WTC11 (cell line): ENCODE measurements around the gene CD2AP. TPM values are rescaled to one million over a fixed set of nuclear protein-coding genes. Genes with fewer than 3 reads are reported as not detected.

Source experiments
- ATAC-seq: fragments of 200-7000 bp; cut with Tn5 transposase; 2 replicates; pipeline ENCODE4 v1.10.0; 2021; ENCODE audit warnings: mild to moderate bottlenecking, moderate library complexity
- CTCF ChIA-PET: fragments of 300-600 bp; sonication (Branson Sonifier 250); formaldehyde crosslinking; loops from one replicate; lab custom pipeline; 2021; ENCODE audit warnings: antibody characterized with exemption; lab: Charles Lee
- POLR2A ChIA-PET: fragments of 350-600 bp; sonication (Branson Sonifier 250); formaldehyde crosslinking; loops from one replicate; lab custom pipeline; 2021; ENCODE audit warnings: antibody characterized with exemption; lab: Charles Lee
- DNase-seq: peaks from one replicate; pipeline ENCODE4 v3.0.0; 2021; ENCODE audit warnings: low spot score
- H3K27ac Mint-ChIP-seq: 2 replicates; pipeline ENCODE4 v1.8.0; 2021; ENCODE audit warnings: mixed read lengths
- H3K27me3 Mint-ChIP-seq: 2 replicates; pipeline ENCODE4 v1.8.0; 2021; ENCODE audit warnings: low read depth, mild to moderate bottlenecking, moderate library complexity, mixed read lengths
- H3K36me3 Mint-ChIP-seq: 2 replicates; pipeline ENCODE4 v1.8.0; 2021; ENCODE audit warnings: mixed read lengths
- H3K4me1 Mint-ChIP-seq: 2 replicates; pipeline ENCODE4 v1.8.0; 2022; ENCODE audit warnings: mixed read lengths
- H3K4me3 Mint-ChIP-seq: 2 replicates; pipeline ENCODE4 v1.8.0; 2021; ENCODE audit warnings: mild to moderate bottlenecking, moderate library complexity, mixed read lengths
- H3K9me3 Mint-ChIP-seq: 2 replicates; pipeline ENCODE4 v1.8.0; 2021; ENCODE audit warnings: mixed read lengths
- ATF1 ChIP-seq: sonication (generic); formaldehyde crosslinking; IDR thresholded peaks from 2 replicates; pipeline ENCODE4 v1.8.1; 2023; ENCODE audit warnings: mild to moderate bottlenecking, moderate library complexity, missing genetic modification reagents
- CBFB ChIP-seq: sonication (generic); formaldehyde crosslinking; IDR thresholded peaks from 2 replicates; pipeline ENCODE4 v1.8.1; 2022; ENCODE audit warnings: mild to moderate bottlenecking, low read depth, missing genetic modification reagents
- CDX4 ChIP-seq: fragments of 250-450 bp; sonication (Bioruptor Pico); IDR thresholded peaks from 2 replicates; pipeline ENCODE4 v1.9.0; 2021; ENCODE audit warnings: moderate library complexity, mild to moderate bottlenecking, inconsistent platforms, borderline replicate concordance
- FOXJ3 ChIP-seq: sonication (generic); formaldehyde crosslinking; IDR thresholded peaks from 2 replicates; pipeline ENCODE4 v1.9.0; 2021; ENCODE audit warnings: missing genetic modification reagents, mild to moderate bottlenecking, borderline replicate concordance
- FOXK1 ChIP-seq: sonication (generic); formaldehyde crosslinking; IDR thresholded peaks from 2 replicates; pipeline ENCODE4 v1.8.0; 2022; ENCODE audit warnings: mild to moderate bottlenecking, moderate library complexity, missing genetic modification reagents
- HMGXB4 ChIP-seq: sonication (generic); formaldehyde crosslinking; IDR thresholded peaks from 2 replicates; pipeline ENCODE4 v1.8.1; 2023; ENCODE audit warnings: mild to moderate bottlenecking, moderate library complexity, missing genetic modification reagents
- MLX ChIP-seq: sonication (generic); formaldehyde crosslinking; IDR thresholded peaks from 2 replicates; pipeline ENCODE4 v1.8.1; 2023; ENCODE audit warnings: mild to moderate bottlenecking, missing genetic modification reagents, moderate library complexity
- NFE2L1 ChIP-seq: sonication (generic); formaldehyde crosslinking; IDR thresholded peaks from 2 replicates; pipeline ENCODE4 v1.8.1; 2023; ENCODE audit warnings: missing genetic modification reagents
- NR3C1 ChIP-seq: sonication (generic); formaldehyde crosslinking; conservative IDR thresholded peaks from 2 replicates; pipeline ENCODE4 v1.8.1; 2023; ENCODE audit warnings: low read depth, mild to moderate bottlenecking, missing genetic modification reagents
- PREB ChIP-seq: sonication (generic); formaldehyde crosslinking; IDR thresholded peaks from 2 replicates; pipeline ENCODE4 v1.8.1; 2022; ENCODE audit warnings: mild to moderate bottlenecking, missing genetic modification reagents, moderate library complexity, borderline replicate concordance
- PRRX2 ChIP-seq: fragments of 250-450 bp; sonication (Bioruptor Pico); IDR thresholded peaks from 2 replicates; pipeline ENCODE4 v1.8.0; 2021; ENCODE audit warnings: mild to moderate bottlenecking
- SMAD4 ChIP-seq: sonication (generic); formaldehyde crosslinking; IDR thresholded peaks from 2 replicates; pipeline ENCODE4 v1.8.0; 2022; ENCODE audit warnings: mild to moderate bottlenecking, missing genetic modification reagents
- SP1 ChIP-seq: sonication (generic); formaldehyde crosslinking; conservative IDR thresholded peaks from 2 replicates; pipeline ENCODE4 v1.8.1; 2022; ENCODE audit warnings: missing genetic modification reagents
- TEAD4 ChIP-seq: sonication (generic); formaldehyde crosslinking; IDR thresholded peaks from 2 replicates; pipeline ENCODE4 v1.8.0; 2022; ENCODE audit warnings: mild to moderate bottlenecking, missing genetic modification reagents
- USF2 ChIP-seq: sonication (generic); formaldehyde crosslinking; IDR thresholded peaks from 2 replicates; pipeline ENCODE4 v1.8.1; 2023; ENCODE audit warnings: mild to moderate bottlenecking, missing genetic modification reagents, moderate library complexity
- ZBTB43 ChIP-seq: sonication (generic); formaldehyde crosslinking; IDR thresholded peaks from 2 replicates; pipeline ENCODE4 v1.8.1; 2023; ENCODE audit warnings: mild to moderate bottlenecking, missing genetic modification reagents
- ZNF263 ChIP-seq: sonication (generic); formaldehyde crosslinking; IDR thresholded peaks from 2 replicates; pipeline ENCODE4 v1.8.1; 2022; ENCODE audit warnings: low read depth, mild to moderate bottlenecking, moderate library complexity, missing genetic modification reagents
- ZNF396 ChIP-seq: fragments of 250-450 bp; sonication (Bioruptor Pico); IDR thresholded peaks from 2 replicates; pipeline ENCODE4 v1.8.0; 2021; ENCODE audit warnings: mild to moderate bottlenecking, moderate library complexity, borderline replicate concordance
- ZNF671 ChIP-seq: fragments of 250-450 bp; sonication (Bioruptor Pico); IDR thresholded peaks from 2 replicates; pipeline ENCODE4 v1.8.0; 2021; ENCODE audit warnings: mild to moderate bottlenecking
- total RNA-seq: library from RNA; stranded (reverse); gene quantifications from 3 replicates; pipeline ENCODE4 v1.2.3, GENCODE V29; 2021

Gene CD2AP
- total RNA-seq, 1 experiment from 2014 or later: 77.0 TPM

- ChIA-PET CTCF (no interaction called here), POLR2A (no interaction called here)
- Mint-ChIP-seq H3K4me1 (no peaks in the 10 kb centered on the region), H3K4me3 (no peak overlapping the region)
- DNase-seq: no peak
- TF ChIP-seq MLX (CRISPR knock-in tag) (no peak), PRRX2 (CRISPR knock-in tag) (no peak), SP1 (CRISPR knock-in tag) (no peak), SMAD4 (CRISPR knock-in tag) (no peak), ZBTB43 (CRISPR knock-in tag) (no peak), ZNF671 (CRISPR knock-in tag) (no peak)
- TF ChIP-seq, all 79 proteins: peak for 0
- Mint-ChIP-seq H3K27ac (no peak overlapping the region), H3K27me3 (no peaks in the 10 kb centered on the region), H3K9me3 (no peaks in the 10 kb centered on the region), H3K36me3 (peaks cover 40% of the 10 kb centered on the region)
- no peak for ATAC-seq
Measured at GRCh38 chr6:47603995-47604394, 126.4 kb downstream of the CD2AP start.

GRCh38 chr6:47621838-47622449 is 144.4 kb downstream of the CD2AP start:
- Mint-ChIP-seq H3K27ac (peak overlapping the region; percentile 83), H3K4me3 (no peak overlapping the region), H3K27me3 (no peaks in the 10 kb centered on the region), H3K4me1 (peaks cover 30% of the 10 kb centered on the region), H3K9me3 (peaks cover 31% of the 10 kb centered on the region), H3K36me3 (peaks cover 53% of the 10 kb centered on the region)
- DNase-seq: no peak
- ChIA-PET POLR2A (no interaction called here), CTCF (interaction anchor here (1.6 kb wide), 1 partner anchor 9 kb away, joined by 6 read pairs; no protein-coding TSS in a partner anchor)
- TF ChIP-seq NFE2L1 (CRISPR knock-in tag): 0 out of 2 replicates have a peak, but pooled peaks have one; percentile 30
- no peak for TF ChIP-seq NR3C1 (CRISPR knock-in tag)
- no peak for TF ChIP-seq HMGXB4 (CRISPR knock-in tag)
- no peak for TF ChIP-seq TEAD4
- no peak for TF ChIP-seq ZNF263 (CRISPR knock-in tag)
- ATAC-seq: peak; percentile 53

- peaks cover 14% of the 10 kb centered on the region for H3K36me3 Mint-ChIP-seq
- TF ChIP-seq USF2 (CRISPR knock-in tag) (no peak), FOXK1 (CRISPR knock-in tag) (no peak), ZNF396 (CRISPR knock-in tag) (no peak), HMGXB4 (CRISPR knock-in tag) (no peak), ZNF671 (CRISPR knock-in tag) (no peak), ATF1 (CRISPR knock-in tag) (no peak), CDX4 (CRISPR knock-in tag) (no peak), FOXJ3 (no peak), PREB (CRISPR knock-in tag) (no peak), CBFB (CRISPR knock-in tag) (no peak)
- ChIA-PET POLR2A (no interaction called here), CTCF (interaction anchor here (1.1 kb wide), 1 partner anchor 107 kb away, joined by 3 read pairs; no protein-coding TSS in a partner anchor)
- H3K9me3 Mint-ChIP-seq: peaks cover 2% of the 10 kb centered on the region; the same call in 1 of the 2 replicates
- DNase-seq: no peak
- no peak overlapping the region for H3K4me3 Mint-ChIP-seq
- H3K4me1 Mint-ChIP-seq: peaks cover 18% of the 10 kb centered on the region
- no peak for ATAC-seq
- H3K27ac Mint-ChIP-seq: no peak overlapping the region
- H3K27me3 Mint-ChIP-seq: no peaks in the 10 kb centered on the region
Measured at GRCh38 chr6:47626782-47627181, 149.2 kb downstream of the CD2AP start.
